Hematopoietic multipotent progenitor cell treated with erythropoietin and hydrocortisone succinate and interleukin-3 and kit ligand, for 15 days (in vitro differentiated cells): Measurements from ENCODE around the gene DHRS13.
"Not testable (repeated sequence)": the region's sequence is repeated elsewhere in the genome, so short reads cannot be mapped to it uniquely, and the experiment has no call there.

Experiments used
- DNase-seq: peaks from one replicate; pipeline ENCODE4 v3.0.0-alpha.2; 2015; ENCODE audit warnings: low spot score

The DHRS13 gene

GRCh38 chr17:28882154-28882895 is 20.6 kb downstream of the DHRS13 start:
- no peak for DNase-seq

- DNase-seq, result no peak
Observed at GRCh38 chr17:28881533-28882056, 21.3 kb downstream of the DHRS13 start.

GRCh38 chr17:28880572-28880945 is 22.3 kb downstream of the DHRS13 start:
- no peak for DNase-seq

- DNase-seq, result peak; percentile 64
Observed at GRCh38 chr17:28879886-28880571, 22.9 kb downstream of the DHRS13 start.

- peak; percentile 83 for DNase-seq
Observed at GRCh38 chr17:28878981-28879380, 23.9 kb downstream of the DHRS13 start.

GRCh38 chr17:28878158-28878910 is 24.5 kb downstream of the DHRS13 start:
- DNase-seq, result no peak

GRCh38 chr17:28877150-28877711 is 25.6 kb downstream of the DHRS13 start:
- DNase-seq, result not testable (repeated sequence)

GRCh38 chr17:28875848-28876550 is 26.9 kb downstream of the DHRS13 start:
- DNase-seq, result peak; percentile 56

- peak; percentile 63 for DNase-seq
Observed at GRCh38 chr17:28874750-28875149, 28.1 kb downstream of the DHRS13 start.

GRCh38 chr17:28873839-28874238 is 29.0 kb downstream of the DHRS13 start:
- peak; percentile 49 for DNase-seq

GRCh38 chr17:28871056-28871579 is 31.8 kb downstream of the DHRS13 start:
- DNase-seq, result peak; percentile 36

- no peak for DNase-seq
Observed at GRCh38 chr17:28867276-28867675, 35.6 kb downstream of the DHRS13 start.

GRCh38 chr17:28865946-28866752 is 36.7 kb downstream of the DHRS13 start:
- peak; percentile 33 for DNase-seq

- peak; percentile 97 for DNase-seq
Observed at GRCh38 chr17:28864991-28865849, 37.7 kb downstream of the DHRS13 start.

- peak; percentile 52 for DNase-seq
Observed at GRCh38 chr17:28863953-28864352, 38.9 kb downstream of the DHRS13 start.

GRCh38 chr17:28862561-28862960 is 40.3 kb downstream of the DHRS13 start:
- DNase-seq, result peak; percentile 63

GRCh38 chr17:28861393-28862203 is 41.3 kb downstream of the DHRS13 start:
- DNase-seq, result peak; percentile 90

- DNase-seq, result peak; percentile 80
Observed at GRCh38 chr17:28860363-28860808, 42.5 kb downstream of the DHRS13 start.
